Caco-2 (cell line): ENCODE data around the gene SMARCA2. TPM values are rescaled to one million over a fixed set of nuclear protein-coding genes. Genes with fewer than 3 reads are reported as not detected.

Experiments used
- BruUV-seq: library from RNA; stranded (reverse); fragments of 400-500 nt; replicated peaks from 2 replicates; lab custom pipeline; 2021; lab: Mats Ljungman, UMichigan
- CTCF ChIA-PET: fragments of 300-600 bp; sonication (Branson Sonifier 250); formaldehyde crosslinking; loops from one replicate; lab custom pipeline; 2022; ENCODE audit warnings: antibody characterized with exemption; lab: Charles Lee
- POLR2A ChIA-PET: fragments of 300-600 bp; sonication (Branson Sonifier 250); formaldehyde crosslinking; loops from one replicate; lab custom pipeline; 2022; ENCODE audit warnings: antibody characterized with exemption; lab: Charles Lee
- DNase-seq, 2 experiments: peaks; one replicate each; pipeline versions ENCODE4 v3.0.0 to v3.0.0-alpha.2; 2020 to 2022
- H3K27me3 ChIP-seq: replicated peaks from 2 replicates; pipeline ENCODE4 v1.6.0; 2011; ENCODE audit warnings: low read length; ENCODE audit not compliant: control insufficient read depth, insufficient read depth
- H3K36me3 ChIP-seq: 2 replicates; pipeline ENCODE4 v1.5.1; 2011; ENCODE audit warnings: low read length; ENCODE audit not compliant: control insufficient read depth, insufficient read depth
- H3K4me1 ChIP-seq: fragments of 250-450 bp; sonication (Bioruptor Pico); 2 replicates; pipeline ENCODE4 v1.5.1; 2020; ENCODE audit warnings: mild to moderate bottlenecking
- H3K4me3 ChIP-seq: 2 replicates; pipeline ENCODE4 v1.5.1; 2011; ENCODE audit warnings: low read depth, mild to moderate bottlenecking, control low read depth, low read length
- H3K9me3 ChIP-seq: fragments of 250-450 bp; sonication (Bioruptor Pico); 2 replicates; pipeline ENCODE4 v1.5.1; 2020; ENCODE audit warnings: mild to moderate bottlenecking, moderate library complexity
- H3K27ac Mint-ChIP-seq: one replicate; pipeline ENCODE4 v1.8.0; 2022; ENCODE audit warnings: mixed read lengths; ENCODE audit not compliant: unreplicated experiment
- H3K27me3 Mint-ChIP-seq: one replicate; pipeline ENCODE4 v1.8.0; 2022; ENCODE audit warnings: mixed read lengths; ENCODE audit not compliant: insufficient read depth, unreplicated experiment
- H3K36me3 Mint-ChIP-seq: one replicate; pipeline ENCODE4 v1.8.0; 2022; ENCODE audit warnings: mild to moderate bottlenecking, mixed read lengths; ENCODE audit not compliant: insufficient read depth, unreplicated experiment
- H3K4me1 Mint-ChIP-seq: one replicate; pipeline ENCODE4 v1.8.0; 2022; ENCODE audit warnings: low read depth, mixed read lengths; ENCODE audit not compliant: unreplicated experiment
- H3K4me3 Mint-ChIP-seq: one replicate; pipeline ENCODE4 v1.8.0; 2022; ENCODE audit warnings: mild to moderate bottlenecking, moderate library complexity, mixed read lengths; ENCODE audit not compliant: unreplicated experiment
- H3K9me3 Mint-ChIP-seq: one replicate; pipeline ENCODE4 v1.8.0; 2022; ENCODE audit warnings: mixed read lengths; ENCODE audit not compliant: unreplicated experiment
- intact Hi-C: fragments of 100-400 bp; cut with micrococcal nuclease; formaldehyde crosslinking; loops from one replicate; pipeline ENCODE4 v1.10.0; 2022; ENCODE audit not compliant: unreplicated experiment
- total RNA-seq: library from RNA; stranded (reverse); gene quantifications from 2 replicates; pipeline ENCODE4 v1.2.3, GENCODE V29; 2022
- TF ChIP-seq, protein P1 (sequence below), 2 experiments: fragments of 200-600 bp in 1 of 2; IDR thresholded peaks; 1 replicate in 1 of 2; 2 replicates in 1 of 2; pipeline versions ENCODE4 v1.5.1 to v1.8.0; 2011 to 2022; ENCODE audit warnings: antibody characterized with exemption in 1 of 2, control low read depth in 1 of 2, inconsistent platforms in 1 of 2, low read depth in 1 of 2, low read length in 1 of 2, mild to moderate bottlenecking in 1 of 2, moderate library complexity in 1 of 2; ENCODE audit not compliant: insufficient read depth in 1 of 2, severe bottlenecking in 1 of 2, unreplicated experiment in 1 of 2

Gene SMARCA2
- total RNA-seq, 1 experiment from 2014 or later = 13.5 TPM

DNA sequence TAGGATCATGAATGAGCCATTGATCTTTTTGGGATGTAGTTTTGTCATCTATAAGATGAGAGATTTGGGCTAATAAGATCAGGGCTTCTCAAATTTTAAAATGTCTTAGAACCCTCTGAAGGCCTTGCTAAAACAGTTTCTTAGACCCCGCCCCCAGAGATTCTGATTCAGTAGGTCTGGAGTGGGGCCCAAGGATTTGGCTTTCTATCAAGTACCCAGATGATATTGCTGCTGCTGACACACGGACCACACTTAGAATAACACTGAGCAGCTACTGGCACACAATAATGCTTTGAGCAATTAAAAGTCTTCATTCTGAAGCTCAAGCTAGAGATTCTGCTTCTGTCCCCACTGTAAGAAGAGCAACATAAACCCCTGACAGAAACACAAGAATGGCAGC, 216.7 kb downstream of the SMARCA2 start:
- H3K4me1 Mint-ChIP-seq = no peaks in the 10 kb centered on the region
- CTCF ChIA-PET = no interaction called here
- intact Hi-C loops = no loop called here

DNA sequence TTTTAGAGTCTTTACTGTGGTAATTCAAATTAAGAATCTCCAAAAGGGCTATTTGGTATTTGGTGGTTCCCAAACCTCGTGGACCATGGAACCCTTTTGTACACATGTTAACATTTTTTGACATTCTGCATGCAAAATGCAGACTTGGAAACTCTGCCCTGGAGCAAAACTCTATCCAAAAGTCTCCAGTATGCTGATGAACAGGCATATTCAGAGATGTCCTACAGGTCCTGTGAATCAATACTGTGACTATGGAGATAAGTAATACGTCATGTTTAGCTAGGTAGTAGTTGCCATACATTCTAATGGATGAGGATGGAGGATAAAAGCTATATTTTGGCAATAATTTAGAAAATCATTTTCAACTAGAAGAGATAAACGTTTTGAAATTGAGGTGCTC, 218.1 kb downstream of the SMARCA2 start:
- Mint-ChIP-seq H3K36me3 (no peaks in the 10 kb centered on the region), H3K27ac (no peak overlapping the region), H3K4me3 (no peak overlapping the region), H3K4me1 (no peaks in the 10 kb centered on the region), H3K27me3 (no peaks in the 10 kb centered on the region), H3K9me3 (no peaks in the 10 kb centered on the region)
- ChIA-PET POLR2A (no interaction called here), CTCF (interaction anchor here (0.6 kb wide), 1 partner anchor 16 kb away, joined by 3 read pairs; no protein-coding TSS in a partner anchor)
- no peak overlapping the region for H3K4me3 ChIP-seq
- peaks cover 8% of the 10 kb centered on the region; the same call in 1 of the 2 replicates for H3K4me1 ChIP-seq
- no TSS peak for BruUV-seq
- DNase-seq = no peak
- no peaks in the 10 kb centered on the region for H3K27me3 ChIP-seq
- no peaks in the 10 kb centered on the region for H3K9me3 ChIP-seq
- intact Hi-C loops = no loop called here
- no peaks in the 10 kb centered on the region for H3K36me3 ChIP-seq
- TF ChIP-seq, protein P1, sequence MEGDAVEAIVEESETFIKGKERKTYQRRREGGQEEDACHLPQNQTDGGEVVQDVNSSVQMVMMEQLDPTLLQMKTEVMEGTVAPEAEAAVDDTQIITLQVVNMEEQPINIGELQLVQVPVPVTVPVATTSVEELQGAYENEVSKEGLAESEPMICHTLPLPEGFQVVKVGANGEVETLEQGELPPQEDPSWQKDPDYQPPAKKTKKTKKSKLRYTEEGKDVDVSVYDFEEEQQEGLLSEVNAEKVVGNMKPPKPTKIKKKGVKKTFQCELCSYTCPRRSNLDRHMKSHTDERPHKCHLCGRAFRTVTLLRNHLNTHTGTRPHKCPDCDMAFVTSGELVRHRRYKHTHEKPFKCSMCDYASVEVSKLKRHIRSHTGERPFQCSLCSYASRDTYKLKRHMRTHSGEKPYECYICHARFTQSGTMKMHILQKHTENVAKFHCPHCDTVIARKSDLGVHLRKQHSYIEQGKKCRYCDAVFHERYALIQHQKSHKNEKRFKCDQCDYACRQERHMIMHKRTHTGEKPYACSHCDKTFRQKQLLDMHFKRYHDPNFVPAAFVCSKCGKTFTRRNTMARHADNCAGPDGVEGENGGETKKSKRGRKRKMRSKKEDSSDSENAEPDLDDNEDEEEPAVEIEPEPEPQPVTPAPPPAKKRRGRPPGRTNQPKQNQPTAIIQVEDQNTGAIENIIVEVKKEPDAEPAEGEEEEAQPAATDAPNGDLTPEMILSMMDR (IDR thresholded peaks at IDR 0.05; ENCODE audit: insufficient read depth in 1 of 2, low read depth in 1 of 2, low read length in 1 of 2, severe bottlenecking in 1 of 2, unreplicated experiment in 1 of 2) = no peak

More for the DNA sequence above, 216.7 kb downstream of the SMARCA2 start:
- no peaks in the 10 kb centered on the region for H3K9me3 ChIP-seq
- no peak overlapping the region for H3K4me3 Mint-ChIP-seq
- H3K36me3 Mint-ChIP-seq = no peaks in the 10 kb centered on the region
- H3K27me3 Mint-ChIP-seq = no peaks in the 10 kb centered on the region
- no peak for DNase-seq
- H3K36me3 ChIP-seq = no peaks in the 10 kb centered on the region
- POLR2A ChIA-PET = no interaction called here
- no peaks in the 10 kb centered on the region for H3K9me3 Mint-ChIP-seq
- H3K27me3 ChIP-seq = no peaks in the 10 kb centered on the region
- TF ChIP-seq, protein P1 (IDR thresholded peaks at IDR 0.05; ENCODE audit: insufficient read depth in 1 of 2, low read depth in 1 of 2, low read length in 1 of 2, severe bottlenecking in 1 of 2, unreplicated experiment in 1 of 2) = no peak
- no peak overlapping the region for H3K4me3 ChIP-seq
- no TSS peak for BruUV-seq
- peaks cover 8% of the 10 kb centered on the region; the same call in 1 of the 2 replicates for H3K4me1 ChIP-seq
- H3K27ac Mint-ChIP-seq = no peak overlapping the region

DNA sequence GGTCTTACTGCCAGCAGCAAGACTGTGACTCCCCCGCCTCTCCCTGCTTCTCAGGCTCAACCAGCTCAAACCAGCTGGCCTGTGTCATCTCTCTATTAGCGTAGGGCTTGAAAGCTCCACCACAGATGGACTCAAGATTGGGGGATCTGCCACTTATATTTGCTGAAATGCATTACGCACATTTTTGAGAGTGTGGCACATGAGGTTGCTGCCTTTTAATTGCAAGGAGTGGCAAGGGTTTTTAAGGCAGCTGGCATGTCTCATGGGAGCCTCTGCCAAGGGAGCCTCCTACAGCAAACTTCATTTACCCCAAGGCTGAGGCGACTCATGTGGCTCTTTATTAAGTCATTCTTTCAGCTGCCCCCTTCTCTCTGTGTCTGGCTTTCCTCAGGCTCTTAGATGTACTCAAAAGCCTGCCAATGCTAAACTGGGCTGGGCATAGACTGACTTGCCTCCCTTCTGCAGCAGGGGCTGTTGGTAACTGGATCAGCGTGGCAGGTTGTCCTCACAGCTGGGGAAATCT, 219.3 kb downstream of the SMARCA2 start:
- H3K27ac Mint-ChIP-seq = no peak overlapping the region
- no peaks in the 10 kb centered on the region for H3K27me3 Mint-ChIP-seq
- Histone ChIP-seq H3K9me3 (no peaks in the 10 kb centered on the region), H3K4me1 (peaks cover 2% of the 10 kb centered on the region; the same call in 1 of the 2 replicates), H3K27me3 (no peaks in the 10 kb centered on the region), H3K4me3 (no peak overlapping the region), H3K36me3 (no peaks in the 10 kb centered on the region)
- TF ChIP-seq, protein P1 (IDR thresholded peaks at IDR 0.05; ENCODE audit: insufficient read depth in 1 of 2, low read depth in 1 of 2, low read length in 1 of 2, severe bottlenecking in 1 of 2, unreplicated experiment in 1 of 2) = no peak
- H3K4me1 Mint-ChIP-seq = no peaks in the 10 kb centered on the region
- H3K9me3 Mint-ChIP-seq = no peaks in the 10 kb centered on the region
- no peaks in the 10 kb centered on the region for H3K36me3 Mint-ChIP-seq
- H3K4me3 Mint-ChIP-seq = no peak overlapping the region
- no TSS peak for BruUV-seq
- CTCF ChIA-PET = no interaction called here
- DNase-seq = no peak
- POLR2A ChIA-PET = no interaction called here
- intact Hi-C loops = no loop called here
